GM12874 (cell line): ENCODE results near the gene SNX25.

ENCODE experiments used
- TF ChIP-seq, protein P1 (sequence below): IDR thresholded peaks from 2 replicates; pipeline ENCODE4 v1.5.1; 2011; ENCODE audit warnings: low read depth, mild to moderate bottlenecking, control low read depth, low read length, moderate library complexity; ENCODE audit not compliant: insufficient read depth

Gene SNX25

DNA sequence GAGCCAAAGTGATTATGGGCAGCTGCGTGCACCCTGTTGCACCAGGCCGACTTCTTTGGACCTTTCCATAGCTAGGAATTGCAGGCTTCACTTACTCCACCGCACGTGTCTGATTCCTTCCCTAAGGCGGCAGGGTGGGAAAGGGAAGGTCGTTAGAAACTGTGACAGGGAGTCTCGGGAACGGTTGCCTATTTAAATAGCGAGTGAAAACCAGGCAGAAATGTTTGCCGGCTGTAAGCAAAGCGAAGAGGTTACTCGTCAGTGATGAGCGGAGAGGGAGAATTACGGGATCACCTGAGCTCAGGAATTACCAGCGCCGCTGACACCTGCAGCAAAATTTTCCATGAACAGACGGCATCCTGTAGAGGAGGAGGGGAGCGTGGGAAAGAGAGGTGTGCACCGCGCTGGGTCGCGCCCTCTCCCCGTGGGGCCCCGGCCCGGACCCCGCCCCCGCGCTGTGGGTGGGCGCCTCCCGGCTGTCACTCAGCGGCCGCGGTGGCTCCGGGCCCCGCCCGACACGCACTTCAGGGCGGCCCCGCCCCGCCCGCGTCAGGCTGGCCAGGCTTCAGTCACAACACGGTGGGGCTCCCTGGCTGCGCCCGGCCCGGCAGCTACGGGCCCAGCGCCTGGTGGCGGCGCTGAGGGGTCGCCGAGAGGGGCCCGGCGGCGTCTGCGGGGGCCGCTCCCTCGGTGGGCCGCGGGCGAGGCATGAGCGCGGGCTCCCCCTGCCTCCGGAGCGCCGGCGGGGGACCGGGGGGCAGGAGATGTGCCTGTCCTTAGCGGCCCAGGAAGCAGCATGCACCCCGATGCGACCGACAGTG, at the start of gene SNX25:
Gene SNX25 (plus strand): TSS at position 568 of the 821 bp plus-strand sequence. CDS start 229 bp downstream, at position 797.
- TF ChIP-seq, protein P1, sequence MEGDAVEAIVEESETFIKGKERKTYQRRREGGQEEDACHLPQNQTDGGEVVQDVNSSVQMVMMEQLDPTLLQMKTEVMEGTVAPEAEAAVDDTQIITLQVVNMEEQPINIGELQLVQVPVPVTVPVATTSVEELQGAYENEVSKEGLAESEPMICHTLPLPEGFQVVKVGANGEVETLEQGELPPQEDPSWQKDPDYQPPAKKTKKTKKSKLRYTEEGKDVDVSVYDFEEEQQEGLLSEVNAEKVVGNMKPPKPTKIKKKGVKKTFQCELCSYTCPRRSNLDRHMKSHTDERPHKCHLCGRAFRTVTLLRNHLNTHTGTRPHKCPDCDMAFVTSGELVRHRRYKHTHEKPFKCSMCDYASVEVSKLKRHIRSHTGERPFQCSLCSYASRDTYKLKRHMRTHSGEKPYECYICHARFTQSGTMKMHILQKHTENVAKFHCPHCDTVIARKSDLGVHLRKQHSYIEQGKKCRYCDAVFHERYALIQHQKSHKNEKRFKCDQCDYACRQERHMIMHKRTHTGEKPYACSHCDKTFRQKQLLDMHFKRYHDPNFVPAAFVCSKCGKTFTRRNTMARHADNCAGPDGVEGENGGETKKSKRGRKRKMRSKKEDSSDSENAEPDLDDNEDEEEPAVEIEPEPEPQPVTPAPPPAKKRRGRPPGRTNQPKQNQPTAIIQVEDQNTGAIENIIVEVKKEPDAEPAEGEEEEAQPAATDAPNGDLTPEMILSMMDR = peak; percentile 21; the same call in 1 of the 2 replicates

DNA sequence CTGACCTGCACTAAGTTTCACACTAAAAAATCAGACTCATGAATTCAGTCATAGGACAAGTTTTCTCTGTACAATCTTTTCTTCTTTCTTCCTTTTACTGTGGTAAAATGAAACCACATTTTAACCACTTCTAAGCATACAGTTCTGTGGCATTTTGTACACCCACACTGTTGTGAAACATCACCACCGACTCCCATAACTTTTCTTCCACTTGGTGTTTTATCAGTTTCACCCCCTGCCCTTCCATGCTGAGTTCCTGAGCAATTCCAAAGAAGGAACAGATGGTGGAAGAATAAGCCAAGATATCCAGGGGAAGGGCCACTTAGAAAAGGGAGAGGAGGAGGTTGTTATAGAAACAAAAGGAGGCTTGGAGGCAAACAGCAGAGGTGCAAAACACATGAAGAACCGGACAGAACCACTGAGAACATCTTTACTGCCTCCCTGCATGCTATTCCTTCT, 43.8 kb upstream of the SNX25 start:
- TF ChIP-seq, protein P1 = no peak

DNA sequence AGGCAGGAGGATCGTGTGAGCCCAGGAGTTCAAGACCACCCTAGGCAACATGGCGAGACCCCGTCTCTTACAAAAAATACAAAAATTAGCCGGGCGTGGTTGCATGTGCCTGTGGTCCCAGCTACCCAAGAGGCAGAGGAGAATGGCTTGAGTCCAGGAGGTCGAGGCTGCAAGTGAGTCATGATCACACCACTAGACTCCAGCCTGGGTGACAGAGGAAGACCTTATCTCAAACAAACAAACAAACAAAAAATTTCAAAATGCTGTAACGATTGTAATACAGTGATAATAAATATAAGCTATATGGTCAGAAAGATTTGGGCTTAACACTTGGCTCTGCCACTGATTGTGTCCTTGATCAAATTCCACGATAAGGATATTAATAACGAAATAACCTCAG, 42.2 kb upstream of the SNX25 start:
- TF ChIP-seq, protein P1 = no peak

DNA sequence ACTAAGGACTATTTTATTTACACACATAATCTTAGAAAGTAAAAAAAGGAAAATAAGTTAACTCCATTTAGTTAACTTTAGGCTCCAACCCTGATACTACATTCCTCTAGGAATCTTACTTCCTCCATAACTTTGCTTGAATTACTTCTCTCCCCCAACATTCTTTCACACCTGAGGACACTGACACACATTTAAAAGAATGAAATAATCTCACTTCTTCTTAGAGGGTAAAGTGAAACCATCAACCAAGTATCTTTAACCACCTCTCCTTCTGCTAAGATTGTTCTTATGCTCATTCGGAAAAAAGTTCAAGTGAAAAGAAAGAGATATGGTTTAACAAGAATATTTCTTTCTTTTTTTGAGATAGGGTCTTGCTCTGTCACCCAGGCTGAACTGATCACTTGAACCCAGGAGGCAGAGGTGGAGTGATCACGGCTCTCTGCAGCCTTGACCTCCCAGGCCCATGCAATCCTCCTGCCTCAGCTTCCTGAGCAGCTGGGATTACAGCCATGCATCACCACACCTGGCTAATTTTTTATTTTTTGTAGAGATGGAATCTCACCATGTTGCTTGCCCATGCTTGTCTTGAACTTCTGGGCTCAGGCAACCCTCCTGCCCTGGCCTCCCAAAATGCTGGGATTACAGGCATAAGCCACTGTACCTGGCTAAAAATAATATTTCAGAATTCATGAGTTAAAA, 37.9 kb upstream of the SNX25 start:
- TF ChIP-seq, protein P1 = no peak

DNA sequence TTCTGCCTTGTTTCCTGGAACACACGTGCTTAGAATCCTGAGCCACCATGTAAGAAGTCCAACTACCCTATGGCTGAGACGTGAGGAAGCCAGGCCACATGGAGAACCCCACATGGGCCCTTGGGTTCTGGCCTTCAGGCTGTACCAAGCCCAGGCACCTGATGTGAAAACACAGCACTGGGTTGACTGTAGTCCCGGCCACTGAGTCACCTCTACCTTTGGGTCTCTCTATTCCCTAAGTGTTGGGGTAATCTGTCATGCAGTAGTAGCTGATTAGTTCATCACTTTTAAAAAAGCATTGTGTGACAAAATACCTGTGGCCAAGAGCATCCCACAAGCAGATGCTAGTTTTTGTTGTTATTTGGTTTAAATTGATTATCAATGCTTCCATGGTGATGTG, 29.9 kb upstream of the SNX25 start:
- TF ChIP-seq, protein P1 = no peak

DNA sequence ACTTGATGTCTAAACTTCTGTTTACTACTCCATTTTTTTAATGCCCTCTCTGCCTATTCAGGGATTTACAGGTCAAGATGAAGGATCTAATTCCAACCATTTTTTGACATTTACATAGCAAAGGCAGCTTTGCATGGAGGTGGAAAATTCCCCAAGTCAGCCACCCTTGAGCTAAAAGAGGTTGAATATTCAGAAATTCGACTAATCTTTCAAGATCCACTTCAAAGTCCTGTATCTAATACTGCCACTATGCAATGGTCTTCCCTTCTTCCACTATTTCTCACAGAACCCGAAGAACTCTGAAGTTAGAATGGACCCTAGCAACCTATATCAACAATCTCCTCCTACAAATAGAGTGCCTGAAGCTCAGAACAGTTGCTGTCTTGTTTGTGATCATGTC, 27.2 kb upstream of the SNX25 start:
- TF ChIP-seq, protein P1 = no peak

DNA sequence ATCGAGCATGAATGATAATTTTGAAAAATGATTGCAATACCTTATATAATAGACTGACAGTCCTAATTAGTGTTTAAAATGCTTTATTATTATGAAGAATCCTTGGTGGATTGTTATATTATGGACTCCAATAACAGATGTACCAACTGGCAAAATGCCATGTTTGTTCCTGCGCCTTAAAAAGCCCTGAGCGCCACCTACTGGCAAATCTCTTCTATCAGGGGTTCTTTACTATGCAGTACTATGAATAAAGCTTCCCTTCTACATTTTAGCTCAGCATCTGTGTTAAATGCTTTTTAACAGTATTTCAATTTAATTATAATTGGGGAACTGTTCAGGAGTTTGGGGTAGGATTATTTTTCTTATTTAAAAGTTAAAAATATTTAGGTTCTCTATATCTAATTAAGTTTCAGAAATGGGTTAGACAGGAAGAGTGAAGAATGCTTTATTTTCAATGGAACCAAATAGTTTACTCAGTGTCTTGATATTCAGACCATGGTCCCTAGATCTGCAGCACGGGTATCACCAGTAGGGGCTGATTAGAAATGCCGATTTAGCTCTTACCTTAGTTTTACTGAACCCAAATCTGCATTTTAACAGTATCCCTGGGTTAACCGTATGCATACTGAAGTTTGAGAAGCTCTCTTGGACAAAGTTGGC, 25.6 kb upstream of the SNX25 start:
- TF ChIP-seq, protein P1 = peak; percentile 69
